IMR-90 (cell line): ENCODE data around the gene TJP3. TPM values are rescaled to one million over a fixed set of nuclear protein-coding genes. Genes with fewer than 3 reads are reported as not detected.

ENCODE experiments used
- ATAC-seq: fragments of 200-7000 bp; cut with Tn5 transposase; 2 replicates; pipeline ENCODE4 v1.9.1; 2020; ENCODE audit warnings: low read depth, mild to moderate bottlenecking, moderate library complexity
- BruUV-seq: library from RNA; stranded (reverse); fragments of 400-500 nt; replicated peaks from 2 replicates; lab custom pipeline; 2021; lab: Mats Ljungman, UMichigan
- CTCF ChIA-PET: fragments of 300-600 bp; formaldehyde crosslinking; extraction: SDS; loops from one replicate; lab custom pipeline; 2021; ENCODE audit warnings: antibody characterized with exemption; lab: Yijun Ruan, JAX
- POLR2A ChIA-PET: fragments of 300-600 bp; sonication (Branson Sonifier 250); formaldehyde crosslinking; loops from one replicate; lab custom pipeline; 2022; ENCODE audit warnings: antibody characterized with exemption; ENCODE audit not compliant: unreplicated experiment; lab: Charles Lee
- DNase-seq: peaks from one replicate; pipeline ENCODE4 v3.0.0; 2013
- H2AFZ ChIP-seq: replicated peaks from 2 replicates; pipeline ENCODE3; 2013; ENCODE audit warnings: low read length, mild to moderate bottlenecking; ENCODE audit not compliant: poor library complexity
- H2AK5ac ChIP-seq: 2 replicates; pipeline ENCODE4 v1.6.1; 2013; ENCODE audit warnings: low read depth, low read length, inconsistent platforms
- H2AK9ac ChIP-seq: replicated peaks from 2 replicates; pipeline ENCODE3; 2013; ENCODE audit warnings: mild to moderate bottlenecking, low read depth, low read length, moderate library complexity; ENCODE audit not compliant: poor library complexity
- H2BK120ac ChIP-seq: 2 replicates; pipeline ENCODE4 v1.6.1; 2013; ENCODE audit warnings: low read depth, low read length, inconsistent platforms
- H2BK15ac ChIP-seq: 3 replicates; pipeline ENCODE4 v1.6.1; 2013; ENCODE audit warnings: low read depth, low read length, inconsistent platforms
- H2BK20ac ChIP-seq: 2 replicates; pipeline ENCODE4 v1.6.1; 2013; ENCODE audit warnings: low read depth, mild to moderate bottlenecking, inconsistent platforms, low read length, moderate library complexity
- H2BK5ac ChIP-seq: 2 replicates; pipeline ENCODE4 v1.6.1; 2013; ENCODE audit warnings: mild to moderate bottlenecking, low read depth, low read length, inconsistent platforms; ENCODE audit not compliant: poor library complexity, severe bottlenecking
- H3K14ac ChIP-seq: replicated peaks from 2 replicates; pipeline ENCODE4 v1.6.1; 2013; ENCODE audit warnings: low read depth, low read length, inconsistent platforms
- H3K18ac ChIP-seq: 2 replicates; pipeline ENCODE4 v1.6.1; 2013; ENCODE audit warnings: low read depth, low read length, control low read depth
- H3K23ac ChIP-seq: 2 replicates; pipeline ENCODE4 v1.6.1; 2013; ENCODE audit warnings: low read depth, low read length, inconsistent platforms
- H3K27ac ChIP-seq: 2 replicates; pipeline ENCODE4 v1.5.1; 2013; ENCODE audit warnings: mild to moderate bottlenecking, control low read depth, low read length; ENCODE audit not compliant: insufficient read depth
- H3K27me3 ChIP-seq: 2 replicates; pipeline ENCODE4 v1.6.1; 2013; ENCODE audit warnings: low read length; ENCODE audit not compliant: control insufficient read depth, insufficient read depth
- H3K36me3 ChIP-seq: 2 replicates; pipeline ENCODE4 v1.6.1; 2013; ENCODE audit warnings: low read length, mixed read lengths; ENCODE audit not compliant: control insufficient read depth, insufficient read depth
- H3K4ac ChIP-seq: 2 replicates; pipeline ENCODE4 v1.6.1; 2013; ENCODE audit warnings: low read depth, low read length, inconsistent platforms
- H3K4me1 ChIP-seq: 2 replicates; pipeline ENCODE4 v1.6.1; 2013; ENCODE audit warnings: low read length, mixed read lengths; ENCODE audit not compliant: control insufficient read depth, insufficient read depth
- H3K4me2 ChIP-seq: 2 replicates; pipeline ENCODE4 v1.6.1; 2013; ENCODE audit warnings: low read depth, mild to moderate bottlenecking, control low read depth, low read length, moderate library complexity
- H3K4me3 ChIP-seq: 2 replicates; pipeline ENCODE4 v1.5.1; 2013; ENCODE audit warnings: low read depth, mild to moderate bottlenecking, control low read depth, low read length, moderate library complexity; ENCODE audit not compliant: insufficient read depth
- H3K56ac ChIP-seq: 2 replicates; pipeline ENCODE4 v1.6.1; 2013; ENCODE audit warnings: low read length, inconsistent platforms; ENCODE audit not compliant: insufficient read depth; ENCODE audit errors: extremely low read depth
- H3K79me1 ChIP-seq, 2 experiments: 2 replicates each; pipeline ENCODE4 v1.6.1; 2013; ENCODE audit warnings: low read length in 2 of 2, inconsistent platforms in 1 of 2, low read depth in 1 of 2
- H3K9ac ChIP-seq: 2 replicates; pipeline ENCODE4 v1.6.1; 2013; ENCODE audit warnings: low read depth, low read length, control low read depth
- H3K9me1 ChIP-seq: 2 replicates; pipeline ENCODE4 v1.6.1; 2013; ENCODE audit warnings: low read length, inconsistent platforms; ENCODE audit not compliant: insufficient read depth
- H3K9me3 ChIP-seq: 2 replicates; pipeline ENCODE4 v1.6.1; 2013; ENCODE audit warnings: low read length; ENCODE audit not compliant: control insufficient read depth, insufficient read depth
- H4K20me1 ChIP-seq: 2 replicates; pipeline ENCODE4 v1.6.1; 2013; ENCODE audit warnings: low read length, inconsistent platforms; ENCODE audit not compliant: insufficient read depth
- H4K5ac ChIP-seq: 2 replicates; pipeline ENCODE4 v1.6.1; 2013; ENCODE audit warnings: mild to moderate bottlenecking, low read depth, low read length, control low read depth
- H4K8ac ChIP-seq, 2 experiments: 2 replicates each; pipeline ENCODE4 v1.6.1; 2013; ENCODE audit warnings: low read depth in 2 of 2, low read length in 2 of 2, control low read depth in 1 of 2, inconsistent platforms in 1 of 2
- H4K91ac ChIP-seq: 2 replicates; pipeline ENCODE4 v1.6.1; 2013; ENCODE audit warnings: low read depth, low read length, inconsistent platforms; ENCODE audit not compliant: insufficient read depth
- BHLHE40 ChIP-seq: fragments of 150-350 bp; IDR thresholded peaks from 2 replicates; pipeline ENCODE4 v1.6.1; 2016; ENCODE audit warnings: mild to moderate bottlenecking, low read depth, low read length
- CEBPB ChIP-seq: IDR thresholded peaks from 2 replicates; pipeline ENCODE4 v1.6.1; 2012; ENCODE audit warnings: low read depth, low read length, improper control_type of control experiment
- CHD1 ChIP-seq: IDR thresholded peaks from 2 replicates; pipeline ENCODE4 v1.6.1; 2012; ENCODE audit warnings: low read depth, low read length, improper control_type of control experiment
- FOS ChIP-seq: fragments of 150-350 bp; IDR thresholded peaks from 2 replicates; pipeline ENCODE4 v1.6.1; 2016; ENCODE audit warnings: low read depth, low read length
- MAFK ChIP-seq: IDR thresholded peaks from 2 replicates; pipeline ENCODE4 v1.6.1; 2012; ENCODE audit warnings: low read depth, low read length, improper control_type of control experiment
- MAZ ChIP-seq: IDR thresholded peaks from 2 replicates; pipeline ENCODE4 v1.6.1; 2012; ENCODE audit warnings: low read depth, mild to moderate bottlenecking, low read length, improper control_type of control experiment, moderate library complexity, borderline replicate concordance
- MXI1 ChIP-seq: IDR thresholded peaks from 2 replicates; pipeline ENCODE4 v1.6.1; 2012; ENCODE audit warnings: low read depth, mild to moderate bottlenecking, low read length, moderate library complexity, borderline replicate concordance
- NFE2L2 ChIP-seq: fragments of 150-350 bp; IDR thresholded peaks from 2 replicates; pipeline ENCODE4 v1.6.1; 2016; ENCODE audit warnings: low read depth, mild to moderate bottlenecking, low read length
- POLR2A ChIP-seq: IDR thresholded peaks from 2 replicates; pipeline ENCODE4 v1.6.1; 2012; ENCODE audit warnings: mild to moderate bottlenecking, low read depth, low read length
- RCOR1 ChIP-seq: IDR thresholded peaks from 2 replicates; pipeline ENCODE4 v1.6.1; 2012; ENCODE audit warnings: mild to moderate bottlenecking, low read length, improper control_type of control experiment; ENCODE audit not compliant: insufficient replicate concordance
- RFX5 ChIP-seq: IDR thresholded peaks from 2 replicates; pipeline ENCODE4 v1.8.0; 2012; ENCODE audit warnings: low read depth, mild to moderate bottlenecking, low read length, moderate library complexity
- SMC3 ChIP-seq: fragments of 150-350 bp; IDR thresholded peaks from 2 replicates; pipeline ENCODE4 v1.6.1; 2016; ENCODE audit warnings: low read depth, mild to moderate bottlenecking, antibody characterized with exemption, low read length, moderate library complexity
- WGBS, 2 experiments: methylation state at CpG; one replicate each; pipeline versions ENCODE4 v1.1.5 to v1.1.7; 2013; ENCODE audit warnings: missing lambda C conversion rate in 2 of 2; ENCODE audit not compliant: insufficient read length in 1 of 2; ENCODE audit errors: extremely low coverage in 2 of 2; 5-methylcytosine and 5-hydroxymethylcytosine counted together
- dilution Hi-C: fragments of 300-500 bp; cut with HindIII; formaldehyde crosslinking; loops from one replicate; pipeline ENCODE4 v1.14.3; 2018; ENCODE audit warnings: low sequenced_read_pairs; ENCODE audit not compliant: unreplicated experiment
- in situ Hi-C: fragments of 300-500 bp; cut with MboI; formaldehyde crosslinking; loops from 3 replicates; pipeline ENCODE4 v1.14.3; 2019; ENCODE audit warnings: low sequenced_read_pairs, inconsistent platforms, mixed read lengths
- intact Hi-C: fragments of 100-400 bp; cut with micrococcal nuclease; formaldehyde crosslinking; loops from 2 replicates; pipeline ENCODE4 v1.10.0; 2022
- polyA plus RNA-seq, 3 experiments: library from polyadenylated mRNA; depleted of rRNA; stranded (reverse); fragments of >200 nt; gene quantifications; 2 replicates each; pipeline ENCODE4 v1.2.3, GENCODE V29; 2012; ENCODE audit warnings: low replicate concordance in 1 of 3
- total RNA-seq: library from RNA; depleted of rRNA; stranded (reverse); fragments of >200 nt; gene quantifications from 2 replicates; pipeline ENCODE4 v1.2.3, GENCODE V29; 2012
- TF ChIP-seq, protein P1 (sequence below): fragments of 150-350 bp; IDR thresholded peaks from 2 replicates; pipeline ENCODE4 v1.6.1; 2017; ENCODE audit warnings: mild to moderate bottlenecking, antibody characterized with exemption, low read length, low read depth

TJP3 gene
- total and polyA plus RNA-seq, 2 of the 4 experiments (the other 2 are of a cell fraction), result not detected

DNA sequence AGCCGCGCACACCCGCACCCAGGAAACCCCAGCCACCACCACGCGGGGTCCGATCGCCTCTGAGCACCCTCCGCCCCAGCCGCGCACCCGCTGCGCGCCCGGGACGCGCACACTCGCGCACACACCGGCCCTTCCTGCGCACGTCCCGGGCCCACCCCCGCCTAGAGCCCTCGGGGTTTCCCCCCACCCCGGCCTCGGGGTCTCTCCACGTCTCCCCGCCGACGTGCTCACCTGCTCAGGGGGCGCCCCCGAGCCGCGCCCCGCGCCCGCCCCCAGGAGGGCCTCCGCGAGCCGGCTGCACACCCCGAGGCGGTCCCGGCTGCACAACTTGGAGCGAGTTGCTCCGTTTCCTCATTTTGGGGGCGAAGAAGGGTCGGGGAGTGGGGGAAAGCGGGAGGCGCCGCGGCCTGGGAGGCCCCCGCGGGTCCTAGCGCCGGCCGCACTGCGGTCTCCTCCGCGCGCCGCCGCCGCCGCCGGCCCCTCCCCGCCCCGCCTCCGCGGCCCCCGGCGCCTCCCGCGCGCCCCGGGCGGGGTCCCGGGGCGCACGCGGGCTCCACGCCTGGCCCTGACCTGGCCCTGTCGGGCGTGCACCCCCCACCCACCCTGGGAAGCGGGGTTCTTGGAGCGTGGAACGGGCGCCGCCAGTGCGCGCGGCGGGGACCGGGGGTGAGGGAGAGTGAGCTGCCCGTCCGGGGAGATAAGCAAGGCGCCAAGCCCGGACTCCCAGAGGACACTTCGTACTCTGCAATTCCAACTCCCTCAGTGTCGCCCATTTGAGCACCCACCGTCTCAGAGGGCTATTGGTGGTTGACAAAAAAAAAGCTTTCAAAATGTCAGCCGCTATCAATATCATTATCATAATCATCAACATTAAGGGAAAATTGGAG lies 78.0 kb downstream of the TJP3 start, which contains the start of gene MATK (continued):
- TF ChIP-seq BHLHE40, result no peak

DNA sequence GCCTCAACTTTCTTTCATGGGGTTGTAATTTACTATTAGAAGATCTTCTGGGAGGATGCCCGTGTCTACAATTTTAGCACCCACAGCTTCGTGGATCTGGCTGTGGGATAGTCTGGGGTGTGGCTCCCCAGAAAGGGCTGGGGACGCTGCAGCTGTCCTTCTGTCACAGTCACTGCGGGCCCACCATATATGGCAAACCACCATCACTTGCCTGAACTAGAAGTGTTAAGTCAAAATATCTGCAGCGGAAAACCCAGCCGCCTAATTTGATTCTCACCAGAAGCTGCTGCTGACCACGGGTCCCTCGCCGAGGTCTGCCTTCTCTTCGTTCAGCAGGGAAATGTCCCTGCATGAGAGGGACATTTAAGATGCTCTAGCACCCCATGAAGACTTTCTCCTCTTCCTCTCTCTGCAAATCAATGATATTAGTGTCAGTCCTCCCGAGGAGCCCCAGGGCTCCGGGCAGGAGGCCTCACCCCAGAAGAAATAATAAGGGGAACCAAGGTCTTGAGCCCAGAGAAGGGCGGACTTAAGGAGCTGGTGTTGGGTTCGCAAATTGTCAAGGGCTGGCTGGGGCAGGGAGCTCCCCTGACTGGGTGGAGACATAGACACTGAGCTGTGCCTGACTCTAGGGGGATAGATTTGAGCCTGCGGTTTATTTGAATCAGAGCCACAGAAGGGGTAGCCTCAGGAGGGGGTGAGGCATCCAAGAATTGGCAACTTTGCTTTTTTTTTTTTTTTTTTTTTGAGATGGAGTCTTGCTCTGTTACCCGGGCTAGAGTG lies 81.0 kb downstream of the TJP3 start:
- no peak overlapping the region for H3K56ac ChIP-seq
- in situ Hi-C loops (no loop called here), dilution Hi-C loops (no loop called here), intact Hi-C loops (no loop called here)
- no peak for ATAC-seq
- no peak overlapping the region for H4K5ac ChIP-seq
- DNase-seq, result no peak
- no peak overlapping the region for H3K27ac ChIP-seq
- no peaks in the 10 kb centered on the region for H3K4me1 ChIP-seq
- H3K36me3 ChIP-seq, result no peaks in the 10 kb centered on the region
- H2BK120ac ChIP-seq, result no peak overlapping the region
- no peak overlapping the region for H4K91ac ChIP-seq
- H2BK15ac ChIP-seq, result no peak overlapping the region
- H3K79me1 ChIP-seq, result no peaks in the 10 kb centered on the region
- no peak overlapping the region for H3K4me3 ChIP-seq
- no peak overlapping the region for H3K4me2 ChIP-seq
- H3K27me3 ChIP-seq, result peaks cover 29% of the 10 kb centered on the region
- no peaks in the 10 kb centered on the region for H4K20me1 ChIP-seq
- no TSS peak for BruUV-seq
- H3K9me1 ChIP-seq, result no peaks in the 10 kb centered on the region
- no peak overlapping the region for H3K23ac ChIP-seq
- no peak overlapping the region for H2BK20ac ChIP-seq
- no peak overlapping the region for H3K4ac ChIP-seq
- ChIA-PET CTCF (interaction anchor here (0.7 kb wide), 1 partner anchor 10 kb away, joined by 4 read pairs; no protein-coding TSS in a partner anchor), POLR2A (no interaction called here)
- H3K9ac ChIP-seq, result no peak overlapping the region
- no peak overlapping the region for H2AK9ac ChIP-seq
- H4K8ac ChIP-seq, result no peak overlapping the region
- H3K18ac ChIP-seq, result no peak overlapping the region
- peaks cover 8% of the 10 kb centered on the region for H3K9me3 ChIP-seq
- no peak overlapping the region for H2AFZ ChIP-seq
- no peak overlapping the region for H3K14ac ChIP-seq
- H2BK5ac ChIP-seq, result no peak overlapping the region
- H2AK5ac ChIP-seq, result no peak overlapping the region
- WGBS, 2 experiments, result 39% methylated on average over 5 of the region's 16 CpGs; no CpG with 5 or more reads in 1 of the 2 experiments
- TF ChIP-seq RCOR1, result no peak
- no peak for TF ChIP-seq FOS
- no peak for TF ChIP-seq SMC3
- TF ChIP-seq MAZ, result no peak
- TF ChIP-seq RFX5, result no peak
- no peak for TF ChIP-seq POLR2A
- TF ChIP-seq MAFK, result no peak
- TF ChIP-seq, protein P1, sequence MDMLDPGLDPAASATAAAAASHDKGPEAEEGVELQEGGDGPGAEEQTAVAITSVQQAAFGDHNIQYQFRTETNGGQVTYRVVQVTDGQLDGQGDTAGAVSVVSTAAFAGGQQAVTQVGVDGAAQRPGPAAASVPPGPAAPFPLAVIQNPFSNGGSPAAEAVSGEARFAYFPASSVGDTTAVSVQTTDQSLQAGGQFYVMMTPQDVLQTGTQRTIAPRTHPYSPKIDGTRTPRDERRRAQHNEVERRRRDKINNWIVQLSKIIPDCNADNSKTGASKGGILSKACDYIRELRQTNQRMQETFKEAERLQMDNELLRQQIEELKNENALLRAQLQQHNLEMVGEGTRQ, result no peak
- no peak for TF ChIP-seq CHD1
- no peak for TF ChIP-seq BHLHE40
- TF ChIP-seq MXI1, result no peak
- no peak for TF ChIP-seq CEBPB
- TF ChIP-seq NFE2L2, result no peak
